Activated CD4-positive, alpha-beta memory T cell treated with anti-CD3 and anti-CD28 coated beads for 36 hours (primary cell): ENCODE data around the gene ATP6V0E2. TPM values are rescaled to one million over a fixed set of nuclear protein-coding genes. Genes with fewer than 3 reads are reported as not detected.

ENCODE experiments used
- CTCF ChIA-PET: fragments of 350-600 bp; sonication (Branson Sonifier 250); formaldehyde crosslinking; loops from one replicate; lab custom pipeline; 2021; ENCODE audit warnings: antibody characterized with exemption, inconsistent platforms; lab: Charles Lee
- POLR2A ChIA-PET: fragments of 350-600 bp; sonication (Branson Sonifier 250); formaldehyde crosslinking; loops from one replicate; lab custom pipeline; 2021; ENCODE audit warnings: antibody characterized with exemption; lab: Charles Lee
- DNase-seq: peaks from one replicate; pipeline ENCODE4 v3.0.0-alpha.2; 2020
- H3K27ac Mint-ChIP-seq: one replicate; pipeline ENCODE4 v1.8.0; 2021; ENCODE audit warnings: mixed read lengths
- H3K27me3 Mint-ChIP-seq: one replicate; pipeline ENCODE4 v1.8.0; 2021; ENCODE audit warnings: mixed read lengths
- H3K36me3 Mint-ChIP-seq: one replicate; pipeline ENCODE4 v1.8.0; 2021; ENCODE audit warnings: mixed read lengths
- H3K4me1 Mint-ChIP-seq: one replicate; pipeline ENCODE4 v1.8.0; 2021; ENCODE audit warnings: low read depth, mixed read lengths
- H3K4me3 Mint-ChIP-seq: one replicate; pipeline ENCODE4 v1.8.0; 2021; ENCODE audit warnings: mild to moderate bottlenecking, mixed read lengths
- H3K9me3 Mint-ChIP-seq: one replicate; pipeline ENCODE4 v1.8.0; 2021; ENCODE audit warnings: mixed read lengths
- intact Hi-C: fragments of 100-400 bp; cut with micrococcal nuclease; formaldehyde crosslinking; loops from one replicate; pipeline ENCODE4 v1.15.1; 2023
- total RNA-seq, 2 experiments: library from RNA; stranded (reverse); gene quantifications; one replicate each; pipeline ENCODE4 v1.2.3, GENCODE V29; 2021

Gene ATP6V0E2
- total RNA-seq, 2 experiments from 2014 or later = 33.5 to 34.1 TPM

GRCh38 chr7:149844445-149844844 lies 29.3 kb upstream of the ATP6V0E2 start:
- POLR2A ChIA-PET = no interaction called here
- no peak for DNase-seq
- CTCF ChIA-PET = no interaction called here

GRCh38 chr7:149845257-149845980 lies 28.4 kb upstream of the ATP6V0E2 start:
- POLR2A ChIA-PET = no interaction called here
- CTCF ChIA-PET = no interaction called here
- intact Hi-C loops = no loop called here
- Mint-ChIP-seq H3K36me3 (peaks cover 5% of the 10 kb centered on the region), H3K9me3 (no peaks in the 10 kb centered on the region), H3K4me1 (peaks cover 16% of the 10 kb centered on the region), H3K27me3 (no peaks in the 10 kb centered on the region), H3K27ac (no peak overlapping the region), H3K4me3 (no peak overlapping the region)
- DNase-seq = no peak

More at GRCh38 chr7:149844445-149844844, 29.3 kb upstream of the ATP6V0E2 start:
- no peaks in the 10 kb centered on the region for H3K27me3 Mint-ChIP-seq
- no peak overlapping the region for H3K27ac Mint-ChIP-seq
- intact Hi-C loops = no loop called here
- H3K4me3 Mint-ChIP-seq = no peak overlapping the region
- H3K4me1 Mint-ChIP-seq = peaks cover 22% of the 10 kb centered on the region
- peaks cover 6% of the 10 kb centered on the region for H3K36me3 Mint-ChIP-seq
- no peaks in the 10 kb centered on the region for H3K9me3 Mint-ChIP-seq

- CTCF ChIA-PET = no interaction called here
- Mint-ChIP-seq H3K9me3 (no peaks in the 10 kb centered on the region), H3K4me1 (peaks cover 11% of the 10 kb centered on the region), H3K27me3 (no peaks in the 10 kb centered on the region), H3K4me3 (no peak overlapping the region), H3K27ac (no peak overlapping the region), H3K36me3 (peaks cover 5% of the 10 kb centered on the region)
- POLR2A ChIA-PET = no interaction called here
- DNase-seq = no peak
- intact Hi-C loops = no loop called here
Observed at GRCh38 chr7:149846021-149846420, 27.7 kb upstream of the ATP6V0E2 start.

GRCh38 chr7:149846436-149847046 lies 27.2 kb upstream of the ATP6V0E2 start:
- intact Hi-C loops = no loop called here
- Mint-ChIP-seq H3K27me3 (no peaks in the 10 kb centered on the region), H3K36me3 (peaks cover 5% of the 10 kb centered on the region), H3K4me1 (peaks cover 7% of the 10 kb centered on the region), H3K9me3 (no peaks in the 10 kb centered on the region), H3K4me3 (no peak overlapping the region), H3K27ac (no peak overlapping the region)
- CTCF ChIA-PET = interaction anchor here (1.3 kb wide), 1 partner anchor 15 kb away, joined by 5 read pairs; no protein-coding TSS in a partner anchor
- POLR2A ChIA-PET = no interaction called here
- DNase-seq = no peak

- no peak for DNase-seq
- POLR2A ChIA-PET = no interaction called here
- Mint-ChIP-seq H3K36me3 (peaks cover 6% of the 10 kb centered on the region), H3K4me1 (peaks cover 5% of the 10 kb centered on the region), H3K27me3 (no peaks in the 10 kb centered on the region), H3K4me3 (no peak overlapping the region), H3K9me3 (no peaks in the 10 kb centered on the region), H3K27ac (no peak overlapping the region)
- CTCF ChIA-PET = interaction anchor here (1.8 kb wide), 1 partner anchor 12 kb away, joined by 9 read pairs; no protein-coding TSS in a partner anchor
- intact Hi-C loops = no loop called here
Observed at GRCh38 chr7:149849174-149849573, 24.6 kb upstream of the ATP6V0E2 start.

DNA sequence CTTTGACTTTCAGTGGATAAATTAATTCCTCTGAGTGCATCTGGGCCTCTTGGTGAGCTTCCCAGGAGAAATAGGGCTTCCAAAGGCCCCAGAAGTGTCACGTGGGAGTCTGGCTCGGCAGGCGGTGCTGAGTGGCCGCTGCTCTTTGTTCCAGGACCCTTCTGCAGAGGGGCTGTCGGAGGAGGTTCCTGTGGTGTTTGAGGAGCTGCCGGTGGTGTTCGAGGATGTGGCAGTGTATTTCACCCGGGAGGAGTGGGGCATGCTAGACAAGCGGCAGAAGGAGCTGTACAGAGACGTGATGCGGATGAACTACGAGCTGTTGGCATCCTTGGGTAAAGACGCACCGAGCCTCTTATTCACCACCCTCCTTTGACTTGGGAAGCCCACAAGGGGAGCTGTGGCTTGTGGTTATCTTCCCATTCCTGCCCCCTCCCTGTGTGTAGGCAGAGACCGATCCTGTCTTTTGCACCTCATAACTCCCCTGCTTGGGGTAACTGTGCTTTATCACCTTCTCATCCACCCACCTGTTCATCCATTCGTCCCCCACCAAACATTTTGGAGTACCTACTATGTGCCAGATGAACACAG lies 23.7 kb upstream of the ATP6V0E2 start:
- H3K4me1 Mint-ChIP-seq = peaks cover 12% of the 10 kb centered on the region
- no peak for DNase-seq
- peaks cover 6% of the 10 kb centered on the region for H3K36me3 Mint-ChIP-seq
- POLR2A ChIA-PET = no interaction called here
- CTCF ChIA-PET = interaction anchor here (0.6 to 1.8 kb wide), 3 partner anchors 11 to 60 kb away, joined by 3 to 9 read pairs (median 4); no protein-coding TSS in a partner anchor
- H3K27ac Mint-ChIP-seq = no peak overlapping the region
- intact Hi-C loops = no loop called here
- no peaks in the 10 kb centered on the region for H3K9me3 Mint-ChIP-seq
- no peaks in the 10 kb centered on the region for H3K27me3 Mint-ChIP-seq
- H3K4me3 Mint-ChIP-seq = no peak overlapping the region

- Mint-ChIP-seq H3K27me3 (no peaks in the 10 kb centered on the region), H3K4me3 (no peak overlapping the region), H3K4me1 (peaks cover 18% of the 10 kb centered on the region), H3K9me3 (no peaks in the 10 kb centered on the region), H3K27ac (no peak overlapping the region), H3K36me3 (peaks cover 5% of the 10 kb centered on the region)
- CTCF ChIA-PET = interaction anchor here (0.6 to 0.9 kb wide), 2 partner anchors 21 to 61 kb away, joined by 3 to 4 read pairs; no protein-coding TSS in a partner anchor
- intact Hi-C loops = no loop called here
- DNase-seq = no peak
- POLR2A ChIA-PET = no interaction called here
Observed at GRCh38 chr7:149850716-149851115, 23.1 kb upstream of the ATP6V0E2 start.

- no peaks in the 10 kb centered on the region for H3K27me3 Mint-ChIP-seq
- no peak for DNase-seq
- no peak overlapping the region for H3K27ac Mint-ChIP-seq
- H3K4me3 Mint-ChIP-seq = no peak overlapping the region
- POLR2A ChIA-PET = no interaction called here
- H3K9me3 Mint-ChIP-seq = no peaks in the 10 kb centered on the region
- peaks cover 26% of the 10 kb centered on the region for H3K4me1 Mint-ChIP-seq
- CTCF ChIA-PET = no interaction called here
- intact Hi-C loops = no loop called here
- H3K36me3 Mint-ChIP-seq = peaks cover 7% of the 10 kb centered on the region
Observed at GRCh38 chr7:149851449-149851848, 22.3 kb upstream of the ATP6V0E2 start.

GRCh38 chr7:149853157-149853556 lies 20.6 kb upstream of the ATP6V0E2 start:
- peaks cover 7% of the 10 kb centered on the region for H3K36me3 Mint-ChIP-seq
- ChIA-PET POLR2A (no interaction called here), CTCF (interaction anchor here (1.7 kb wide), 1 partner anchor 30 kb away, joined by 5 read pairs; no protein-coding TSS in a partner anchor)
- intact Hi-C loops = no loop called here
- H3K4me1 Mint-ChIP-seq = peaks cover 40% of the 10 kb centered on the region
- DNase-seq = no peak
- H3K9me3 Mint-ChIP-seq = no peaks in the 10 kb centered on the region
- no peak overlapping the region for H3K4me3 Mint-ChIP-seq
- no peaks in the 10 kb centered on the region for H3K27me3 Mint-ChIP-seq
- H3K27ac Mint-ChIP-seq = no peak overlapping the region

GRCh38 chr7:149854611-149855360 lies 19.0 kb upstream of the ATP6V0E2 start:
- Mint-ChIP-seq H3K9me3 (no peaks in the 10 kb centered on the region), H3K27ac (peak overlapping the region; percentile 64), H3K36me3 (peaks cover 4% of the 10 kb centered on the region), H3K4me1 (peaks cover 40% of the 10 kb centered on the region), H3K27me3 (no peaks in the 10 kb centered on the region), H3K4me3 (no peak overlapping the region)
- ChIA-PET POLR2A (interaction anchor here (0.8 to 1.3 kb wide), 3 partner anchors 16 to 27 kb away, joined by 3 to 4 read pairs (median 3); partner anchors contain the start of gene ZNF862), CTCF (interaction anchor here (0.7 to 1.7 kb wide), 4 partner anchors 11 to 478 kb away, joined by 3 to 5 read pairs (median 4); no protein-coding TSS in a partner anchor)
- intact Hi-C loops = no loop called here
- DNase-seq = peak; percentile 50

- CTCF ChIA-PET = interaction anchor here (0.7 to 1.4 kb wide), 3 partner anchors 10 to 479 kb away, joined by 3 to 5 read pairs (median 3); no protein-coding TSS in a partner anchor
- Mint-ChIP-seq H3K4me1 (peaks cover 40% of the 10 kb centered on the region), H3K9me3 (no peaks in the 10 kb centered on the region), H3K27me3 (no peaks in the 10 kb centered on the region), H3K4me3 (no peak overlapping the region), H3K36me3 (peaks cover 10% of the 10 kb centered on the region), H3K27ac (peak overlapping the region; percentile 64)
- POLR2A ChIA-PET = interaction anchor here (0.8 to 1.3 kb wide), 2 partner anchors 18 to 26 kb away, joined by 3 read pairs; partner anchors contain the start of gene ZNF862
- intact Hi-C loops = no loop called here
- no peak for DNase-seq
Observed at GRCh38 chr7:149855361-149856305, 18.1 kb upstream of the ATP6V0E2 start.
